ENCODE data around the gene NUTF2.

DNA sequence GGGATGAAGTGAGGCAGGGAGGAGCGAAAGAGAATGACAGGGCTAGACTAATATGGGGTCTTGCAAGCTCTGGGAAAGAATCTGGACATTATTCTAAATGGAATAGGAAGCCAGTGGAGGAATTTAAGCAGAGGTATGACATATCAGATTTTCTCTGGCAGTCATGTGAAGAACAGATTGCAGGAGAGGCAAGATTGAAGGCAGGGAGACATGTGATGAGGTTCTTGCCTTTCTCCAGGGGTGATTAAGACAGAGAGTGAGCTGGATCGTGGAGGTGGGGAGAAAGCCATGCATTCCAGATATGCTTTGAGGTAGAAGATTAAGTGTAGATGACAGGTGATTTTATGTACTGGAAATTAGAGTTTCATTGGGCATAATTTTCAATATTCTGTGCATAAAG, 8.9 kb upstream of the NUTF2 start:
- TF ChIP-seq, protein P1, sequence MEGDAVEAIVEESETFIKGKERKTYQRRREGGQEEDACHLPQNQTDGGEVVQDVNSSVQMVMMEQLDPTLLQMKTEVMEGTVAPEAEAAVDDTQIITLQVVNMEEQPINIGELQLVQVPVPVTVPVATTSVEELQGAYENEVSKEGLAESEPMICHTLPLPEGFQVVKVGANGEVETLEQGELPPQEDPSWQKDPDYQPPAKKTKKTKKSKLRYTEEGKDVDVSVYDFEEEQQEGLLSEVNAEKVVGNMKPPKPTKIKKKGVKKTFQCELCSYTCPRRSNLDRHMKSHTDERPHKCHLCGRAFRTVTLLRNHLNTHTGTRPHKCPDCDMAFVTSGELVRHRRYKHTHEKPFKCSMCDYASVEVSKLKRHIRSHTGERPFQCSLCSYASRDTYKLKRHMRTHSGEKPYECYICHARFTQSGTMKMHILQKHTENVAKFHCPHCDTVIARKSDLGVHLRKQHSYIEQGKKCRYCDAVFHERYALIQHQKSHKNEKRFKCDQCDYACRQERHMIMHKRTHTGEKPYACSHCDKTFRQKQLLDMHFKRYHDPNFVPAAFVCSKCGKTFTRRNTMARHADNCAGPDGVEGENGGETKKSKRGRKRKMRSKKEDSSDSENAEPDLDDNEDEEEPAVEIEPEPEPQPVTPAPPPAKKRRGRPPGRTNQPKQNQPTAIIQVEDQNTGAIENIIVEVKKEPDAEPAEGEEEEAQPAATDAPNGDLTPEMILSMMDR (IDR thresholded peaks at IDR 0.05): no peak
- TF ChIP-seq EZH2 (IDR thresholded peaks at IDR 0.05; ENCODE audit: borderline replicate concordance, insufficient read depth, low read depth, low read length, poor library complexity, severe bottlenecking): no peak
